Vagina (tissue), 2 donors: ENCODE data around the gene CAMK2A. TPM values are rescaled to one million over a fixed set of nuclear protein-coding genes. Genes with fewer than 3 reads are reported as not detected.

Experiments used
- DNase-seq, 2 donors: peaks; one replicate each; pipeline ENCODE4 v3.0.0-alpha.2; 2017; ENCODE audit errors: extremely low spot score in 2 of 2
- H3K27ac ChIP-seq: fragments of 200-600 bp; sonication (generic); one replicate; pipeline ENCODE4 v1.5.1; 2019
- H3K27me3 ChIP-seq: fragments of 200-600 bp; sonication (generic); one replicate; pipeline ENCODE4 v1.5.1; 2019
- H3K36me3 ChIP-seq, 2 donors: fragments of 200-600 bp; sonication (generic); one replicate each; pipeline ENCODE4 v1.5.1; 2017 to 2019
- H3K4me1 ChIP-seq: fragments of 200-600 bp; sonication (generic); one replicate; pipeline ENCODE4 v1.5.1; 2019
- H3K4me3 ChIP-seq, 2 donors: fragments of 200-600 bp; sonication (generic); 1 replicate in 1 of 2; 2 replicates in 1 of 2; pipeline ENCODE4 v1.5.1; 2016 to 2019
- H3K9me3 ChIP-seq: fragments of 200-600 bp; sonication (generic); one replicate; pipeline ENCODE4 v1.5.1; 2019
- CTCF ChIP-seq, 3 experiments: fragments of 450-650 bp in 2 of 3; fragments of 200-600 bp in 1 of 3; sonication (generic) in 1 of 3; IDR thresholded peaks; one replicate each; pipeline ENCODE4 v1.5.1; 2017 to 2019; ENCODE audit warnings: antibody characterized with exemption in 3 of 3, mild to moderate bottlenecking in 2 of 3, moderate library complexity in 2 of 3
- POLR2A ChIP-seq, 2 donors: fragments of 450-650 bp; IDR thresholded peaks; one replicate each; pipeline ENCODE4 v1.6.1; 2017; ENCODE audit warnings: antibody characterized with exemption in 2 of 2, mild to moderate bottlenecking in 2 of 2, moderate library complexity in 2 of 2
- POLR2AphosphoS5 ChIP-seq, 2 donors: sonication (generic); formaldehyde crosslinking; IDR thresholded peaks; one replicate each; pipeline ENCODE4 v1.9.0; 2017; ENCODE audit warnings: antibody characterized with exemption in 2 of 2, mild to moderate bottlenecking in 2 of 2, low read depth in 1 of 2; ENCODE audit not compliant: insufficient read depth in 1 of 2
- intact Hi-C: fragments of 100-400 bp; cut with DNase I; formaldehyde crosslinking; loops from one replicate; pipeline ENCODE4 v1.15.1; 2023
- total RNA-seq: library from RNA; depleted of rRNA; stranded (reverse); fragments of >200 nt; gene quantifications from one replicate; pipeline ENCODE4 v1.2.3, GENCODE V29; 2016

CAMK2A gene
- total RNA-seq, 1 donor from 2014 or later, result 0.49 TPM

DNA sequence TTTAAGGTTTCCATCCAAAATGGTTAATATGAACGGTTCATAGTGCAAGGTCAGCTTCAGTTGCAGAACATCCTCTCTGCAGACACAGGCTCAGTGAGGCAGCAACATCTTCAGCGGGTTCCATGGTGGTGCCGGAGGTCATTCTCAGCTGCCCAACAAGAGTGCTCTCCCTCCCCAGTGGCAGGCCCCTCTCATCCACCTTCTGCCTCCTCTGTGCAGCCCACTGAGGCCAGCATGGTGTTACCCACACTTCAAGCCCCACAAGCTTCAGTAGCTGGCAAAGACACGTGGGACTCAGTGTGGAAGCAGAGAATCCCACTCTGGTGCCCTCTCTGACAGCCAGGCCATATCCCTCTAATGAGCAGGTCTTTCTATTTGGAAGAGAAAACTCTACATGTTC, 17.2 kb upstream of the CAMK2A start:
- no peak for TF ChIP-seq POLR2AphosphoS5 (IDR thresholded peaks at IDR 0.05; ENCODE audit: insufficient read depth in 1 of 2, low read depth in 1 of 2)
- TF ChIP-seq CTCF (IDR thresholded peaks at IDR 0.05), result no peak
- no peak for TF ChIP-seq POLR2A (IDR thresholded peaks at IDR 0.05)
- Histone ChIP-seq H3K4me1 (peaks cover 45% of the 10 kb centered on the region), H3K9me3 (no peaks in the 10 kb centered on the region), H3K27me3 (no peaks in the 10 kb centered on the region), H3K36me3 (no peaks in the 10 kb centered on the region), H3K27ac (no peak overlapping the region), H3K4me3 (no peak overlapping the region)
- no peak for DNase-seq
- intact Hi-C loops, result no loop called here

DNA sequence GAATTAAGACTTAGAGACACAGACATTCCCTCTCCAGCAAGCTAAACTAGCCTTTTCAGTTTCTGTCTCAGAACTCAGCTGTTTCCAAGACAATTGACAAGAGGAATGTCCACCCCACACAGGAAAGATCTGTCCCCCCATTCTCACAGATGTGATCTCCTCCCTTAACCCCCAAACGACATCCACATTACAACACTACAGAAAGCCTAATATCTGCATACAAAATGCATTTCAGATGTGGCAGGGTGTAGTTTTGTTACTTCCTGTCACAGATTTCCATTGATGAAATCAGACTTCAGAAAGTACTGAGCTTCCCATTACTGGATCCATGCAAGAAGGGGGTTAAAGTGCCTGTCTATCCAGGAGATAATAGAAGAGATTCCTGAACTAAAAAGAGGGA, 16.0 kb upstream of the CAMK2A start:
- Histone ChIP-seq H3K36me3 (no peaks in the 10 kb centered on the region), H3K4me1 (peaks cover 57% of the 10 kb centered on the region), H3K9me3 (no peaks in the 10 kb centered on the region), H3K27ac (peak overlapping the region; percentile 87), H3K4me3 (no peak overlapping the region), H3K27me3 (no peaks in the 10 kb centered on the region)
- TF ChIP-seq POLR2AphosphoS5 (IDR thresholded peaks at IDR 0.05; ENCODE audit: insufficient read depth in 1 of 2, low read depth in 1 of 2) (no peak), CTCF (IDR thresholded peaks at IDR 0.05) (no peak), POLR2A (IDR thresholded peaks at IDR 0.05) (no peak)
- intact Hi-C loops, result no loop called here
- no peak for DNase-seq

- intact Hi-C loops, result no loop called here
- peaks cover 62% of the 10 kb centered on the region for H3K4me1 ChIP-seq
Observed at GRCh38 chr5:150305095-150305494, 15.5 kb upstream of the CAMK2A start.

DNA sequence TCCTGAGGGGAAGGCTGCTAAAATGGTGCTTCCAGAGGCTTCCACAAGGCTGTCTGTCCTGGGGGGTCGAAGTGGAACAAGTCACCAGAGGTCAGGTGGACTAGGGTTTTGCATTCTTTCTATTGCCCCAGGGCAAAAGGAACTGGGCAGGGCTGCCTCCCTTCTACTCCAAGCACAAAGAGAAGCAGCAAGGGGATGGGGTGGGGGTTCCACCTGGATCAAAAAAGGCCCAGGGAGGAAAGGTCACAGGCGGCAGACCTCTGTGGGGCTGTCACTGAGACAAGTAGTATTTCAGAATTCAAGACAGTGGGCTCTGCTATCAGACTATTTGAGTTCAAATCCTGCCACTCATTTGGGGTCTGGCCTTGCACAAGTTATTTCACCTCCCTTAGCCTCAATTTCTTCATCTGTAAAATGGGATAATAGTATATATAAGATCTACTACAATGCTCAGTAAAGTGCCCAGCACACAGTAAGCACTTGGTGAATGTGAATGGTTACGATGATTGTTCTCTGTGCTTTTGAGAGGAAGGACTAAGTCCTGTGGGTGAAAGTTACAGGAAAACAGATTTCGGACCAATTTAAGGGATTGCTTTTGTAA, 15.0 kb upstream of the CAMK2A start:
- TF ChIP-seq POLR2A (IDR thresholded peaks at IDR 0.05) (no peak), POLR2AphosphoS5 (IDR thresholded peaks at IDR 0.05; ENCODE audit: insufficient read depth in 1 of 2, low read depth in 1 of 2) (no peak), CTCF (IDR thresholded peaks at IDR 0.05) (no peak)
- Histone ChIP-seq H3K36me3 (no peaks in the 10 kb centered on the region), H3K27ac (peak overlapping the region; percentile 87), H3K27me3 (no peaks in the 10 kb centered on the region), H3K4me1 (peaks cover 63% of the 10 kb centered on the region), H3K9me3 (no peaks in the 10 kb centered on the region), H3K4me3 (no peak overlapping the region)
- DNase-seq, result no peak
- intact Hi-C loops, result no loop called here

More at GRCh38 chr5:150305095-150305494, 15.5 kb upstream of the CAMK2A start:
- Histone ChIP-seq H3K9me3 (no peaks in the 10 kb centered on the region), H3K36me3 (no peaks in the 10 kb centered on the region), H3K27ac (peak overlapping the region; percentile 87), H3K27me3 (no peaks in the 10 kb centered on the region), H3K4me3 (no peak overlapping the region)
- TF ChIP-seq POLR2AphosphoS5 (IDR thresholded peaks at IDR 0.05; ENCODE audit: insufficient read depth in 1 of 2, low read depth in 1 of 2) (no peak), CTCF (IDR thresholded peaks at IDR 0.05) (no peak), POLR2A (IDR thresholded peaks at IDR 0.05) (no peak)
- DNase-seq, result no peak

DNA sequence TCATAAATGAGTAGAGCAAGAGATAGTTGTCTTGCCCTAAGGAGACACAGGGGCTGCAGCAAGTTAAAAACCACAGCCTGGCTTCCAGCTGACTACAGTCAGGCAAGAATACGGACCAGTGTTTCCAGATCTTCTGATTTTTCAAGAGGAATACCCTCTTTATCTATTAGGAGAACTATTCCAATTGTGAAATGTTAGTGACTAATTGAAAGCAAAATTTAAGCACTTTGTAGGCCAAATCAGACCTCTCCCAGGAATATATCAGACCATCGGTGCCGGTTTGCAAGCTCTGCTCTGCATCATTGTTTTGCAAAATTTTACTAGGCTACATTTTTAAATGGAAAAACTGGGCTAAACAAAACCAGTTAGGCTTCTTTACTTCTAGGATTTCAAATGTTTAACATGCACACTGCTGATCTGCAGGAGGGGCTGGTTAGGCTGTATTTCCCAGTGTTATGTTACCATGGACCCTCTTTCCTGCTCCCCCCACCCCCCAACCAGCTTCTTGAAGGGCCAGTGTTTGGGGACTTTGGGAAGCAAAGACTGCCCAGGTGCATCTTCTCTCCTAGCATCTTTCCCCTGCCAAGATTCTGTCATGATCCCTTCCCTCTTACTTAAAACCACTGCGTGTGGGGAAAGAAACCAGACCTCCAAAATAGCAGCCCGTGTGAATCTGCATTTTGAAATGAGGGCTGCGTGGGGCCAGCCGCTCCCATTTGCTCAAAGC, 14.2 kb upstream of the CAMK2A start:
- peaks cover 64% of the 10 kb centered on the region for H3K4me1 ChIP-seq
- H3K4me3 ChIP-seq, result no peak overlapping the region
- no peak for TF ChIP-seq POLR2A (IDR thresholded peaks at IDR 0.05)
- TF ChIP-seq POLR2AphosphoS5 (IDR thresholded peaks at IDR 0.05; ENCODE audit: insufficient read depth in 1 of 2, low read depth in 1 of 2), result no peak
- no peak for TF ChIP-seq CTCF (IDR thresholded peaks at IDR 0.05)
- intact Hi-C loops, result no loop called here
- H3K27me3 ChIP-seq, result no peaks in the 10 kb centered on the region
- no peak for DNase-seq
- H3K9me3 ChIP-seq, result no peaks in the 10 kb centered on the region
- peak overlapping the region; percentile 87 for H3K27ac ChIP-seq
- H3K36me3 ChIP-seq, result no peaks in the 10 kb centered on the region
